CD4-positive, alpha-beta T cell treated with Interleukin-17A for 1 hour (primary cell): ENCODE measurements around the gene ARHGAP29.
"Not testable (repeated sequence)": the region's sequence is repeated elsewhere in the genome, so short reads cannot be mapped to it uniquely, and the experiment has no call there.

Experiments used
- DNase-seq: peaks from one replicate; pipeline ENCODE4 v3.0.0-alpha.2; 2020

ARHGAP29 gene

DNA sequence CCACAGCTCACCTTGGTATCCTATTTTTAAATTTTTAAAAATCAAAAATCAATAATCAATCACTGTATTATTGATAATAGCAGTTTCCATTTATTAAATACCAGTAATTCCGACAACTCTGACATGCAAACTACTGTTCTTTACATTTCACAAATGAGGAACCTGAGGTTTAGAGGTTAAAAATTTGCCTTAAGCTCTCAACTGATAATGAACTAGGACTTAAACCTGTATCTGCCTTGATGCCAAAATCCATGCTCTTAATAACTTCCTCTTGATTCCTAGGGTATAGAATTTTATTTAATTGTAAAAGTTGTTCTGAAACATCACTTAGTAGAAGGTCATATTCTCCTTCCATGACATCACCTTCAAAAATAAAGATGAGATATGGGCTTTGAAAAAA lies 5.6 kb downstream of the ARHGAP29 start:
- no peak for DNase-seq

- DNase-seq, result no peak
Measured at GRCh38 chr1:94230920-94231319, 6.5 kb downstream of the ARHGAP29 start.

DNA sequence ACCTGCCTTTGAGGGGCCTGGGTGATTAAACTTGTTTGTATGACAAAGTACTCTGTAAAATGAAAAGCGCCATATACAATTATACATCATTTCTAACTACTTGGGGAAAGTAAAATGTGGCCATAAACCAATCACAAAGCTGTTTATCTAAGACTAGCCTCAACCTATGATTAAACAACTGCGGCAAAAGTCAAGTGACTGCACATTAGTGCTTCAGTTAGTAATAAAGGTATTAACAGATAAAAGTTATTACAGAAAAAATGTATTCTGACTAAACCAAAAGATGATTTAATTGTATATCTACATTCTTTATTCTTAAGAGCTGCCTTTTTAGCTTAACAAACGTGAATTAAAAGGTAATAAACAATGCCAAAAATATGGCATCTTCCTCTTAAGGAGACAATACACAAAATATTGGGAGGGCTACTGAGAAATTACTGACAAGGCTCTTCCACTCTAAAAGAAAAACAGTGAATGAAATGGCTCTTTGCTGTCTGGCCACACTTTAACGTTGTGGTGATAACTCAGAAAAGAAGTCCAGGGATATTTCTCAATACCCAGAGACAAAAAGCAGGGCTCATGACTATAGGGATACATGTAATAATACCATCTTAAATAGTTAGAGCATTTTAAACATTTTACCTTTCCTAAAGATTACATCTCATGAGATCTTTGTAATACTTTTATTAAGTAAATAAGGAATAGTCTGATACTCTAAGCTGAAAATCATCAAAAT lies 8.6 kb downstream of the ARHGAP29 start:
- DNase-seq, result no peak

DNA sequence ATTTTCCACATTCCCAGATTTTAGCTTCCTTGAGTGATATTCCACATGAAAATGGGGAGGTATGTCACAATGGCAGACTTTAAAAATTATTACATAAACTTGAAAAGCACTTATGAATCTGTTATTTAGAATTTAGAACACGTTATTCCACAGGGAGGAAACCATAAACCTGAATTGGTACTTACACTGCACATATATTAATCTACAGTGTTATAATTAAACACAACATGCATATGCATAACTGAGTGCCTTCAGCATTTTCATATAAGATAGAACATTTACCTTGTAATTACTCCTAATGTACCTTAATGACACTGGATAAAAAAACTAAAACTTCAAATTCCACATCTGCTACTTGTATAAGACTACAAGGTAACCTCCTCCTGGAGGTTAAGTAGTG lies 9.8 kb downstream of the ARHGAP29 start:
- DNase-seq, result no peak

- no peak for DNase-seq
Measured at GRCh38 chr1:94225845-94226244, 11.5 kb downstream of the ARHGAP29 start.

DNA sequence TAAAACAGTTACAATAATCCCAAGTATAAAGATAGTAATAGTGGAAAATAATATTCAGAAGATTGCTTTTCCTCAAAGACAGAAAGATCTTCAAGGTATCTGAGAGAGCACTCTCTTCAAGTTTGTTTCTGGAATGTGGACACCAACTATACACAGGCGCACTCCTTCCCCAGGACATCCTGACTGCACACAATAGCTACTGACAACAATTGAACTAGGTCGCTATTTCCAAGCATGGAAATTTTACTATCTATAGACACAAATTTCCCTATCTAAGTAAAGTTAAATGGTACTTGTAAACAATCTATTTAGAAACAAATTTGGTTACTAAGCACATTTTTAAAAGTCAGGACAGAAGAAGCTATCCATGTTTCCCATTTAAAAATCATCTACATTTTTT lies 19.1 kb downstream of the ARHGAP29 start:
- DNase-seq, result no peak

DNA sequence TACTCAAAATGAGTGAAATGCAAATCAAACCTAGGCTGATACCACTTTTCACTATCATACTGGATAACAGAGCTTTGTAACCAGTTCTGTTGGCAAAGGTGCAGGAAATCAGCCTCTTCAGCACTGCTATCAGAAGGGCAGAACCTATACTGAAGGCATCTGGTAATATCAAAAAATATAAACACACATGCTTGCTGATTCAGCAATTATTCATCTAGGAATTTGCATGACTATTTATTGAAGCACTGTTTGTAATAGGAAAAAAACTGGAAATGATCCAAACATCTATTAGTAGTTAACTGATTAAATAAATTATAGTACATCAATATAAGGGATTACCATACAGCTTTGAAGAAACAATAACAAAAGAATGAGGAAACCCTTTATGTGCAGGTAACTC lies 21.4 kb downstream of the ARHGAP29 start:
- no peak for DNase-seq

GRCh38 chr1:94209982-94210381 lies 27.4 kb downstream of the ARHGAP29 start:
- DNase-seq, result no peak

GRCh38 chr1:94209425-94209824 lies 28.0 kb downstream of the ARHGAP29 start:
- DNase-seq, result no peak

- no peak for DNase-seq
Measured at GRCh38 chr1:94207695-94208094, 29.7 kb downstream of the ARHGAP29 start.

- DNase-seq, result no peak
Measured at GRCh38 chr1:94205639-94206038, 31.7 kb downstream of the ARHGAP29 start.

DNA sequence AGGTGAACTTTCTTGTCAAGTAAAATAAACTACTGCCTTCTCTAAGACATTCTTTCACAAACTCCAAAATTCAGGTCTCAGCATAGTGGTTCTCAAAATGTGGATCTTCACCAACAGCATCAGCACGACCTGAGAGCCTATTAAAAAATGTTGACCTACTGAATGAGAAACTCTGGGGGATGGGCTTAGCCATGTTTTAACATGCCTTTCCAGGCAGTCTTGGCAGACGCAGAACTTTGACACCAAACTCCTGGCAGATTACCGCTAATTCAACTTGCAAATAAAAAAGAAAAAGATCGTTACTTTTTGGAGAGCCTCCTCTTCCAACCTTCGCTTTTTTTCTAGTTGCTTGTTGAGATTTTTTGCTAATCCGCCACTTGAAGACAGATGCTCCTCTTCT lies 35.1 kb downstream of the ARHGAP29 start:
- DNase-seq, result no peak

GRCh38 chr1:94199398-94199797 lies 38.0 kb downstream of the ARHGAP29 start:
- no peak for DNase-seq

DNA sequence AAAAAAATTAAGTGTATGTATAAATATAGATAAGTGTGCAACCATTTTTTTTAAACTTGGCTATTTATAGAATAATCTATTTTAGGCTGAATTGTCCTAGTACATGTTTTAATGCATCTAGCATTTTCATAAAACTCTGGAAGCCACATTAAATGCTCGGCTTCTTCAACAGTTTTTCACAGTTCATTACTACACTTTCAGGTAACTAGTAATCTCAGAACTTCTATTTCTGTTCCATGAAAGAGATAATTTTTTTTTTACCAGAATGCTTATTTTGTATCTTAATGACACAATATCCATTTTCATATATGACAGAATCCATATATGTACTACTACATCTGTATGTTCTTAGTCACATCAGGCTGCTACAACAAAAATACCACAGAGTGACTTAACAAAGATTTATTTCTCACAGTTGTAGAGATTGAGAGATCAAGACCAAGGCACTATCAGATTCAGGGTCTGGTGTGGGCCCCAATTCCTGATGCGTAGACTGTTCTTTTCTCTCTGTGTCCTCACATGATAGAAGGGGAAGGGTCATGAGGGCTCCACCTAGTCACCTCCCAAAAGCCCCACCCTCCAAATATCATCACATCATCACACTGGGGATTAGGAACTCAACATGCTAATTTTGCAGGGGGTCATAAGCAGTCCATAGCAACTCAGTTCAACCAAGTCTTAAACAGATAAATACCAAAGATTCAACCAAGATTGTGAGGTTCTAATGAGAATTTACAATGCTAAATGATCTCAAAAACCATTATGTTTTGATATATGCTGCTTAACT lies 43.1 kb downstream of the ARHGAP29 start:
- DNase-seq, result no peak

DNA sequence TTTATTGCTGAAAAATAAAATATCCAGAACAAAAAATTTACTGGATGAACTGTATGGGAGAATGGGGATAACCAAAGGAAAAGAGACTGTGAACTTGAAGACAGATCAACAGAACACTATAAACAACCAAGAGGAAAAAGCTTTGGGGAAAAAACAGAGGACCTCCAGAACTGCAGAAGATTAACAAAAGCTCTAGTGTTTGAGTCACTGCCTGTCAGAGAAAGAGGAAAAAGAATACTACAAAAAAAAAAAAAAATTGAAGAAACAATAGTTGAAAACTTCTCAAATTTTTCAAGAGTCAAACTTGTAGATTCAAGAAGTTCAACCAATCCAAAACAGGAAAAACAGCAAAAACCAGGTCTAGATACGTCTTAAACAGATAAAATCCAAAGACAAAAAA lies 44.3 kb downstream of the ARHGAP29 start:
- DNase-seq, result no peak

- no peak for DNase-seq
Measured at GRCh38 chr1:94191216-94191615, 46.2 kb downstream of the ARHGAP29 start.

GRCh38 chr1:94186946-94187345 lies 50.4 kb downstream of the ARHGAP29 start:
- no peak for DNase-seq

DNA sequence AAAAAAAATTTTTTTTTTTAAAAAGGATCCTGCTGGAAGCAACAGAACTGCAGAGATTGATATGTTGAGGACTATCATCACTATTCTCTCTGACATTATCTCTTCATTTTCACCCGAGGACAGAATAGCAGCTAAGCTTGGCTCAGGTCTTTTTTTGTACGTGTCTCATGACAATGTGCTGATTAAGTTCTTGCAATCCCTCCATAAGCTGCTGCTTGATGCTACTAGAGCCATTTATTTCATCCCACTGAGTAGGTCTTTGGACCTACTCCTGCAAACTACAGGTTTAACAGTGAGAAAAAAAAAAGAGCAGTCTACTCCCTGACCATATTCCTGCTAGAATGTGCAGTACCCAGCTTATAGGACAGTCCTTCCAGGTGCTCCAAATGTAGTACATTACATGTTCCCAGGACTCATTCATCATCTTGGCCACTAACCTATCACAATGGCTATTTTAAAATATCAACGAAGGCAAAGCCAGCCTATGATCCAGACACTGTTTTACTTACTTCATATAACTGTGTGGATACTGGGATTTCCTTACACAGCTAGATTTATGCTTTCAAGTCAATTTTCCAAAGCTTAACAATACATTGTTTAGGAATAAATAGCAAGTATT lies 54.1 kb downstream of the ARHGAP29 start:
- DNase-seq, result no peak

DNA sequence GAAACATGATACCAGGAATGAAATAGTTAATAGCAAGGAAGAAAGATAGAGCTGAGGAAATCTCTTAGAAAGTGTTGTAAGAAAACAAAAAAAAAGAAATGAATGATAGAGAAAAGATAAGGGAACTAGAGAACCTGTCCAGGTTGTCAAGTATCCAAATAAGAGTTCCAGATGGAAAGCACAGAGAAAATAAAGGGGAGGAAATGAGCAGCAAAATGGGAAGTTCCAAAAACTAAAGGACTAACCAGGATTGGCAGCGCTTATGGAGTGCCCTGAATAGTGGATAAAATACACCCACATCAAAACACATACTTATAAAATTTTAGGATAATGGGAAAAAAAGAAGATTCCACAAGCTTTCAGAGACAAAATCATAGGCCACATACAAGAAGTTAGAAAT lies 55.2 kb downstream of the ARHGAP29 start:
- no peak for DNase-seq

DNA sequence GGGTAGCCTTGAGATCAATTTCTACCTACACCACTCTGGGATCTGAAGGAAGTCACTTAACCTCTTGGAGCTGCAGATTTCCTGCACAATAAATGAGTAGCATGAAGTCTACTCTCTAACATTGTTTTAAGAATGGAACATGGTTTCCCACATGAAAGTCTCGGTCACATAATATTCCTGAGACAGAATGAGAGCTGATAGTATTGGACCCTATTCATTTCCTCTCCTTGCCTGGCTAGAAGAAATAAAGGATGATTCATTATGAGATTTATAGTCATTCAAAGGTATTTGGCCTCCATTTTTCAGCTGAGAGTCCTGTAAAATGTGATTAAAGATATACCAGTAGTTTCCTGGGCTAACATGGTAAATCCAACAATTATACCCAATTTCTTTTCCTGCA lies 56.7 kb downstream of the ARHGAP29 start:
- DNase-seq, result no peak

DNA sequence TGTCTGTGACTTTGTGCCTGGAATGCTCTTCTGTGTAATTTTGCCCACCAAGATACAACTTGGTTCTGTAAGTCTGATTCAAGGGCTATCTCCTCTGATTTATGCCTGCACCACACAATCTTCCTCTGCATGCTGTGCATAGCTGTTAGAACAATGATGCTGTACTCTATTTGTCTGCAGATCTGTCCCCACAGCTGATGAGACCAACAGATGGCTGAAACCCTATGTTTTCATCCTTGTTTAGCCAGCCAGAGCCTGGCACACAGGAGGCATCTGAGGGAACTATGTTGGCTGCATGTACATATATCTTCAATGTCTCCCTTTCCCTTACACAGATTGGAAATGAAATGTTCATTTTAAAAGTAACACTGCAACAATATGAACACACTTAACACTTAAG lies 58.5 kb downstream of the ARHGAP29 start:
- DNase-seq, result no peak

DNA sequence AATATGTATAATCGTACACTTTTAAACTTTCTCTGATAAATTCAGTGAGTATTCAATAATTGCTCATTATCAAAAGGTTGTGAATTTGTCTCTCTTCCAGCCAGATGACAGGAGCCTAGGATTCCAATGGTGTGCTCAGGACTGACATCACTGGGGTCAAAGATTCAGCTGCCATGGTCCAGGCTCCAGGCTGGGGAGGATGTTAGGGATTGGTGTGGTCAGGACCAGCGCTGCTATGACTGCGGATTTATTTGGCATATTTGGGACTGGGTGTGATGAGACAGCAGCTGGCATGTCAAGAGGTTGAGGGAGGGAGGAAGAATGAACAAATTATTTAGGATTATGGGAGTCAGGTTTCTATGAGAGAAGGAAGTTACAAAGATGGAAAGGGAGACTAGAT lies 68.3 kb downstream of the ARHGAP29 start:
- no peak for DNase-seq

DNA sequence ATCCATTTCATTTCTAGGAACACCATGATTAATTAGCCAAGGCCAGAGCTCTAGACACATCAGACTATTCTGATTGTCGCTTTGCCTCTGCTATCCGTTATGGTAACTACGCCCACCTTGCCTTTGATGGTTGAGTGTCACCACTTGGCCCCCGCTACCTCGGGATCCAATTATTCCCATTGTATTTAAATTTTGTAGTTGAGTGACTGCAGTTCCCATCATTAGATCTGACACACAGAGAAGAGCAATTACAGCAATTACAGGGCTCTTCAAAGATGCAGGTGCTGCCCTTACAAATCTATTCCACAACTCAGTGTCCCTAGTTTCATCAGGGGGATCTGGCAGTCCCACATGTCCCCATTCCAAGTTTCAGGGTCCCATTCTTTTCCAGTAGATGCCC lies 71.5 kb downstream of the ARHGAP29 start:
- DNase-seq, result no peak

DNA sequence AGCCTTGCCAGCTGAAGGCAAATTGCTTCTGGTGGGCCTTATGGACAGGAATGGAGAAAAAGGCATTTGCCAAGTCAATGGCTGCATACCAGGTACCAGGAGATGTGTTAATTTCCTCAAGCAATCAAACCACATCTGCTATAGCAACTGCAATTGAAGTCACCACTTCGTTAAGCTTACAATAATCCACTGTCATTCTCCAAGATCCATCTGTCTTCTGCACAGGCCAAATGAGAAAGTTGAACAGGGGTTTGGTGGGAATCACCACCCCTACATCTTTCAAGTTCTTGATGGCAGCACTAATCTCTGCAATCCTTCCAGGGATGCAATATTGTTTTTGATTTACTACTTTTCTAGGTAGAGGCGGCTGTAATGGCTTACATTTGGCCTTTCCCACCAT lies 72.5 kb downstream of the ARHGAP29 start:
- not testable (repeated sequence) for DNase-seq
